H1 (cell line): ENCODE data around the gene PDE1A. TPM values are rescaled to one million over a fixed set of nuclear protein-coding genes. Genes with fewer than 3 reads are reported as not detected.

Experiments used
- RXRA ChIP-seq: IDR thresholded peaks from 2 replicates; pipeline ENCODE4 v1.6.1; 2011; ENCODE audit warnings: low read depth, mild to moderate bottlenecking, low read length, moderate library complexity; ENCODE audit not compliant: insufficient read depth
- polyA plus RNA-seq, 7 experiments: library from polyadenylated mRNA; depleted of rRNA in 3 of 7; stranded (reverse) in 5 of 7; unstranded in 2 of 7; fragments of >200 nt in 5 of 7; fragments of 200-250 nt in 2 of 7; gene quantifications; 1 replicate in 5 of 7; 2 replicates in 1 of 7; 4 replicates in 1 of 7; pipeline versions ENCODE4 v1.2.1 to v1.2.3, GENCODE V29; 2011 to 2013; ENCODE audit warnings: missing spikeins in 2 of 7, mixed read lengths in 2 of 7
- total RNA-seq: library from RNA; stranded (reverse); fragmentation: NEBNext Ultra II Directional; extraction: Animal tissue kit (Norgen Biotek cat#: 25700); gene quantifications from 2 replicates; pipeline ENCODE4 v1.2.1, GENCODE V29; 2021

Gene PDE1A
- total and polyA plus RNA-seq, 2 of the 8 experiments (the other 6 are each of a cell fraction or from before 2014, with no cell fraction given) = 0.34 TPM; not detected in 1

- TF ChIP-seq RXRA = no peak
- TF ChIP-seq, all 59 proteins: peak for 0
Observed at GRCh38 chr2:182432051-182432450, 5.2 kb upstream of the PDE1A start (continued).
